GM23248 (cell line): ENCODE data around the gene AJAP1.

Experiments
- EZH2 ChIP-seq: fragments of 200-600 bp; sonication (generic); IDR thresholded peaks from 2 replicates; pipeline ENCODE4 v1.6.1; 2018; ENCODE audit warnings: antibody characterized with exemption, mild to moderate bottlenecking; ENCODE audit not compliant: insufficient read depth, poor library complexity, severe bottlenecking
- EZH2phosphoT487 ChIP-seq: fragments of 200-600 bp; sonication (generic); IDR thresholded peaks from 2 replicates; pipeline ENCODE4 v1.6.1; 2018; ENCODE audit warnings: antibody characterized with exemption, moderate library complexity, mild to moderate bottlenecking, low read depth; ENCODE audit not compliant: insufficient read depth

- TF ChIP-seq EZH2 (no peak), EZH2phosphoT487 (no peak)
These were observed 114.1 kb downstream of the AJAP1 start for GRCh38 chr1:4768553-4768952.
